Measurements from ENCODE around the gene ABTB2. TPM values are rescaled to one million over a fixed set of nuclear protein-coding genes. Genes with fewer than 3 reads are reported as not detected.

ABTB2 gene
- polyA plus RNA-seq, 1 of the 3 experiments (the other 2 are of a cell fraction) = 7.8 TPM

DNA sequence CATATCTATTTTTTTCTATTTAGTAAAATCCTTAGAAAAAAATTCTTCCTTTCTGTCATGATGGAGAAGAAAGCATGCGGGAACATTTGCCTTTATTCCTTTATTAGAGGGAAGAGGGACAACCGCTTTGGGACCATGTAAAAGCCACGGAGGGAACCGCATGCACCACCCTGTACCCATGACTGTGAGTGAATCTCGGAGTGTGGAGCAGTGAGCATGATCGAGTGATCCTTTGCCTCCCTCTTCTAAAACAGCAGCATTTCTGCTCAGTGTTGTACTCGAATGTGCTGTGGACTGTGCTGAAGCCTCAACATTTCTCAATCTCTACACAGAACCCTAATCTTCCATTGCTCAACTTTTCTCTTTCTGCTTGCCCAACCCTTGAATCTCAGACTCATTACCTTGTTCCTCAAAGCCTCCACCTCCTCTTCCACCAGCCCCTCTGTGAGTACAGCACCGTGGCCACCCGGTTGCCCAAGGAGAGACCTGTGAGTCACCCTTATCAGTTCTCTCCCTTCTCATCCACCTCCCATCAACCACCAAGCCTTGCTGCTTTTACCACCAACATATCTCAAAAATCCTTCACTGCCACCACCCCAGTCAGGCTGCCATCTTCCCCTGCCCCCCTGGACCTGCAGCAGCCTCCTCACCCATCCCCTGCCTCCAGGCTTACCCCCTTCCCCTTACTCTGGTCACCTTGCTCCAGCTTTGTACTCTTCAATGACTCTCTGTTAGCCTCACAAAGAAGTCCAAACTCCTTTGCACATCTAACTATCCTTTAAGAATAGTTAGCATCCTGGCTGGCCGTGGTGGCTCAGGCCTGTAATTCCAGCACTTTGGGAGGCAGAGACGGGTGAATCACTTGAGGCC, 149.3 kb downstream of the ABTB2 start:
- Histone ChIP-seq H3K9me2 (no peaks in the 10 kb centered on the region), H3K36me3 (replicated peaks in 1 of 2; ENCODE audit: control insufficient read depth in 1 of 2, insufficient read depth in 2 of 2, low read length in 1 of 2) (no peaks in the 10 kb centered on the region), H3K9me3 (no peaks in the 10 kb centered on the region), H3K79me2 (ENCODE audit: insufficient read depth) (no peaks in the 10 kb centered on the region), H3K9ac (no peak overlapping the region), H3F3A (replicated peaks; ENCODE audit: insufficient read depth) (peaks cover 18% of the 10 kb centered on the region), H3K4me1 (ENCODE audit: control insufficient read depth in 1 of 2, insufficient read depth in 2 of 2, low read depth in 1 of 2, low read length in 1 of 2) (peaks cover 7 to 41% of the 10 kb centered on the region in 2 experiments; a peak in 2 of 4 replicates), H3K4me3 (ENCODE audit: low read depth in 2 of 2, low read length in 1 of 2) (no peak overlapping the region), H3K4me2 (no peak overlapping the region), H4K20me1 (ENCODE audit: insufficient read depth) (no peaks in the 10 kb centered on the region), H3K27ac (ENCODE audit: low read depth in 2 of 2, low read length in 1 of 2) (no peak overlapping the region), H2AFZ (ENCODE audit: low read depth) (no peak overlapping the region), H3K27me3 (ENCODE audit: insufficient read depth) (no peaks in the 10 kb centered on the region)
- no peak for DNase-seq
- TF ChIP-seq SIN3A (IDR thresholded peaks at IDR 0.05; ENCODE audit: borderline replicate concordance, low read depth, low read length) (no peak), TCF12 (IDR thresholded peaks at IDR 0.05) (no peak), POLR2AphosphoS5 (IDR thresholded peaks at IDR 0.05; ENCODE audit: low read depth, low read length) (no peak), GATA2 (CRISPR knock-in tag; IDR thresholded peaks at IDR 0.05) (no peak), MEF2A (IDR thresholded peaks at IDR 0.05; ENCODE audit: borderline replicate concordance, low read depth) (no peak), MXI1 (IDR thresholded peaks at IDR 0.05; ENCODE audit: low read depth, low read length) (no peak), RCOR1 (IDR thresholded peaks at IDR 0.05; ENCODE audit: low read length) (no peak), FOXJ3 (CRISPR knock-in tag; IDR thresholded peaks at IDR 0.05) (no peak), CHD2 (IDR thresholded peaks at IDR 0.05; ENCODE audit: low read length, partially characterized antibody) (no peak), EP300 (IDR thresholded peaks at IDR 0.05; ENCODE audit: borderline replicate concordance in 1 of 2, low read depth in 1 of 2, low read length in 1 of 2) (no peak)
- TF ChIP-seq, protein P1, sequence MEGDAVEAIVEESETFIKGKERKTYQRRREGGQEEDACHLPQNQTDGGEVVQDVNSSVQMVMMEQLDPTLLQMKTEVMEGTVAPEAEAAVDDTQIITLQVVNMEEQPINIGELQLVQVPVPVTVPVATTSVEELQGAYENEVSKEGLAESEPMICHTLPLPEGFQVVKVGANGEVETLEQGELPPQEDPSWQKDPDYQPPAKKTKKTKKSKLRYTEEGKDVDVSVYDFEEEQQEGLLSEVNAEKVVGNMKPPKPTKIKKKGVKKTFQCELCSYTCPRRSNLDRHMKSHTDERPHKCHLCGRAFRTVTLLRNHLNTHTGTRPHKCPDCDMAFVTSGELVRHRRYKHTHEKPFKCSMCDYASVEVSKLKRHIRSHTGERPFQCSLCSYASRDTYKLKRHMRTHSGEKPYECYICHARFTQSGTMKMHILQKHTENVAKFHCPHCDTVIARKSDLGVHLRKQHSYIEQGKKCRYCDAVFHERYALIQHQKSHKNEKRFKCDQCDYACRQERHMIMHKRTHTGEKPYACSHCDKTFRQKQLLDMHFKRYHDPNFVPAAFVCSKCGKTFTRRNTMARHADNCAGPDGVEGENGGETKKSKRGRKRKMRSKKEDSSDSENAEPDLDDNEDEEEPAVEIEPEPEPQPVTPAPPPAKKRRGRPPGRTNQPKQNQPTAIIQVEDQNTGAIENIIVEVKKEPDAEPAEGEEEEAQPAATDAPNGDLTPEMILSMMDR (IDR thresholded peaks at IDR 0.05) = no peak
- TF ChIP-seq, protein P2, sequence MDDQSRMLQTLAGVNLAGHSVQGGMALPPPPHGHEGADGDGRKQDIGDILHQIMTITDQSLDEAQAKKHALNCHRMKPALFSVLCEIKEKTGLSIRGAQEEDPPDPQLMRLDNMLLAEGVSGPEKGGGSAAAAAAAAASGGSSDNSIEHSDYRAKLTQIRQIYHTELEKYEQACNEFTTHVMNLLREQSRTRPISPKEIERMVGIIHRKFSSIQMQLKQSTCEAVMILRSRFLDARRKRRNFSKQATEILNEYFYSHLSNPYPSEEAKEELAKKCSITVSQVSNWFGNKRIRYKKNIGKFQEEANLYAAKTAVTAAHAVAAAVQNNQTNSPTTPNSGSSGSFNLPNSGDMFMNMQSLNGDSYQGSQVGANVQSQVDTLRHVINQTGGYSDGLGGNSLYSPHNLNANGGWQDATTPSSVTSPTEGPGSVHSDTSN (IDR thresholded peaks at IDR 0.05) = no peak
- TF ChIP-seq, protein P3, sequence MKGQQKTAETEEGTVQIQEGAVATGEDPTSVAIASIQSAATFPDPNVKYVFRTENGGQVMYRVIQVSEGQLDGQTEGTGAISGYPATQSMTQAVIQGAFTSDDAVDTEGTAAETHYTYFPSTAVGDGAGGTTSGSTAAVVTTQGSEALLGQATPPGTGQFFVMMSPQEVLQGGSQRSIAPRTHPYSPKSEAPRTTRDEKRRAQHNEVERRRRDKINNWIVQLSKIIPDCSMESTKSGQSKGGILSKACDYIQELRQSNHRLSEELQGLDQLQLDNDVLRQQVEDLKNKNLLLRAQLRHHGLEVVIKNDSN (IDR thresholded peaks at IDR 0.05; ENCODE audit: borderline replicate concordance, low read depth) = no peak
- TF ChIP-seq, protein P4, sequence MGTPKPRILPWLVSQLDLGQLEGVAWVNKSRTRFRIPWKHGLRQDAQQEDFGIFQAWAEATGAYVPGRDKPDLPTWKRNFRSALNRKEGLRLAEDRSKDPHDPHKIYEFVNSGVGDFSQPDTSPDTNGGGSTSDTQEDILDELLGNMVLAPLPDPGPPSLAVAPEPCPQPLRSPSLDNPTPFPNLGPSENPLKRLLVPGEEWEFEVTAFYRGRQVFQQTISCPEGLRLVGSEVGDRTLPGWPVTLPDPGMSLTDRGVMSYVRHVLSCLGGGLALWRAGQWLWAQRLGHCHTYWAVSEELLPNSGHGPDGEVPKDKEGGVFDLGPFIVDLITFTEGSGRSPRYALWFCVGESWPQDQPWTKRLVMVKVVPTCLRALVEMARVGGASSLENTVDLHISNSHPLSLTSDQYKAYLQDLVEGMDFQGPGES (IDR thresholded peaks at IDR 0.05; ENCODE audit: low read depth, low read length) = no peak
- POLR2A ChIA-PET = interaction anchor here (1.1 kb wide), 1 partner anchor 149 kb away, joined by 3 read pairs; the partner anchor contains the start of gene ABTB2
- CTCF ChIA-PET = interaction anchor here (1.3 to 2.2 kb wide), 2 partner anchors 12 to 34 kb away, joined by 4 to 18 read pairs; no protein-coding TSS in a partner anchor
- WGBS (ENCODE audit: low lambda C conversion rate) = 71% methylated on average over 11 of the region's 11 CpGs

All from SK-N-SH (cell line).